Measurements from ENCODE around the gene GLDN. TPM values are rescaled to one million over a fixed set of nuclear protein-coding genes. Genes with fewer than 3 reads are reported as not detected.

GLDN gene
- total RNA-seq = 10 to 100 TPM; 36.2 to 86.1 (median 60.0) TPM

DNA sequence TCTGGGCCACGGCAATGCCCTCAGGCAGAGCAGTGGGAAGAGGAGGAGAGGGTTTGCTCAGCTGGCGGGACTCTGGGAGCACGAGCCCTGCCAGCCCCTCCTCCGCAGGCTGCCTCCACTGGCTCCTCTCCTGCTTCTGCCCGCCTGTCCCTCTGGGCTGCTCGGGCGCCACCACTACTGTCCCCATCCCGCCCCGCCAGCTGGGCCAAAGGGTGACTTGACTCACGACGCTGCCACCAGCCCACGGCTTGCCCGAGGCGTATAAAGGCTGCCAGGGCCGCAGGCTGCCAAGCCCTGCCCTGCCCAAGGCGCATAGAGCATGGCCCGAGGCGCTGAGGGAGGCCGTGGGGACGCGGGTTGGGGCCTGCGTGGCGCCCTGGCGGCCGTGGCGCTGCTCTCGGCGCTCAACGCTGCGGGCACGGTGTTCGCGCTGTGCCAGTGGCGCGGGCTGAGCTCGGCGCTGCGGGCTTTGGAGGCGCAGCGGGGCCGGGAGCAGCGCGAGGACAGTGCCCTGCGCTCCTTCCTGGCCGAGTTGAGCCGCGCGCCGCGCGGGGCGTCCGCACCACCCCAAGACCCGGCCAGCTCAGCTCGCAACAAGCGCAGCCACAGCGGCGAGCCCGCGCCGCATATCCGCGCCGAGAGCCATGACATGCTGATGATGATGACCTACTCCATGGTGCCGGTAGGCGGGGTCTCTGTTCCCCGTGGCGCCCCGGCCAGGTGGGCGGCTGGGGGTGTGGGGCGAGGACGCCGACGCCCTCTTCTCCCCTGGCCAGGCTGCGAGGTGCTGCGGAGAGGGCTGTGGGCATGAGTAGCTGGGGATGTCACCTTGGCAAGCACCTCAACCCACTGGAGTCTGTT, at the start of gene GLDN:
TSS of gene GLDN (plus strand) at position 290 of the 861 bp plus-strand sequence. CDS start at position 320, 30 bp downstream.
- TF ChIP-seq, protein P1, sequence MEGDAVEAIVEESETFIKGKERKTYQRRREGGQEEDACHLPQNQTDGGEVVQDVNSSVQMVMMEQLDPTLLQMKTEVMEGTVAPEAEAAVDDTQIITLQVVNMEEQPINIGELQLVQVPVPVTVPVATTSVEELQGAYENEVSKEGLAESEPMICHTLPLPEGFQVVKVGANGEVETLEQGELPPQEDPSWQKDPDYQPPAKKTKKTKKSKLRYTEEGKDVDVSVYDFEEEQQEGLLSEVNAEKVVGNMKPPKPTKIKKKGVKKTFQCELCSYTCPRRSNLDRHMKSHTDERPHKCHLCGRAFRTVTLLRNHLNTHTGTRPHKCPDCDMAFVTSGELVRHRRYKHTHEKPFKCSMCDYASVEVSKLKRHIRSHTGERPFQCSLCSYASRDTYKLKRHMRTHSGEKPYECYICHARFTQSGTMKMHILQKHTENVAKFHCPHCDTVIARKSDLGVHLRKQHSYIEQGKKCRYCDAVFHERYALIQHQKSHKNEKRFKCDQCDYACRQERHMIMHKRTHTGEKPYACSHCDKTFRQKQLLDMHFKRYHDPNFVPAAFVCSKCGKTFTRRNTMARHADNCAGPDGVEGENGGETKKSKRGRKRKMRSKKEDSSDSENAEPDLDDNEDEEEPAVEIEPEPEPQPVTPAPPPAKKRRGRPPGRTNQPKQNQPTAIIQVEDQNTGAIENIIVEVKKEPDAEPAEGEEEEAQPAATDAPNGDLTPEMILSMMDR (IDR thresholded peaks at IDR 0.05; ENCODE audit: low read depth) = no peak

DNA sequence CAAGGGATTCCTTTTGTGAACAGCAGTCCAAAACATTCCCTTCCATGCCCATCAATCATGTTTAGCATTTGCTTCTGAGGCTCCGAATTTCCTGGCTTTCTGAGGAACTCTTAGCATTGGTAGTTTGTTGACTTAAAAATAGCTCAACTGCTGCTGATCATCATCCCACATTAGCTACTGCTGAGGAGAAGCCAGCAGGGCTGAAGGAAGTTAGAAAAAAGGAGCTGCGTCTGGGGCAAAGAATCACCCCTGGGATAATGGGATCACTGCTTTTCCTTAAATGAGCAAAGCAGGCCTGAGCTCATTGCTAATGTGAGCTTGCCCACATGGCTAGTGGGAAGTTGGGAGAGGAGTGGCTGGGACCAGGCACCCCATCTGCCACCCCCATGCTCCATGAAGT, 42.8 kb upstream of the GLDN start:
- TF ChIP-seq, protein P1 (IDR thresholded peaks at IDR 0.05; ENCODE audit: low read depth) = no peak

DNA sequence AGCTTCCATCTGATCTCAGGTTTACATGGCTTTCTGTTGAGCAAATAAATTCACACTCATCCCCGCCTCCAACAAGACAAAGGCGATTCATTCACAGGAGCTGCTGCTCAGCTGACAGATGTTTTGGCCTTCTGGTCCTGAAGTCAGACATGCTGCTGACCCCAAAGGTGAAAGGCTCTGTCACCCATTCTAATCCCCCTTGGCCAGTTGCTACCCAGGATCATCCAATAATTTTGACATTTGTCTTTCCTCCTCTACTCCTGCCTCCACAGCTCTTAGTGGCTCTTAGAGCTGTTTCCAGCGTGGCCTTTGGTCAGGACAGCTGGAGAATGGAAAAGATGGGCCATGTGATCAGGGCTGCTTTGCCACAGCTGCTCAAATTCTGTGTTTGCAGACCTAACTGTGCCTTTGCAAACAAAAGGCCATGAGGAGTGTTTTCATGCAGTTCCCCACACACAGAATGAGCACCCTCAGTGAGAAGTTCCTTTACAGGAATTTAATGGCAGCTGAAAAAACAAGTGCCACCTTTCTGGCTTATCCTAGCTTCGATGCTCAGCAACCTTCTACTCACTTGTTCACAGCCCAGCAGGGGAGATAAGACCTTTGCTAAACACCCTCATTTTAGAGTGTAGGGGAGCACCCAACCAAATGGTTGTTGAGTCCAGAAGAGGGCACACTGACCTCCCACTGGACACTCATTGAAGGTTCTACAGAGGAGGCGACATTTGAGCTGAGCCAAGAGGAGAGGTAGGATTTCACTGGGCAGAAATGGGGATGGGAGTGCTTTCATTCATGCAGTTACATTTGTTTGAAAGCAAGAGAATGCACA, 42.1 kb upstream of the GLDN start:
- TF ChIP-seq, protein P1 (IDR thresholded peaks at IDR 0.05; ENCODE audit: low read depth) = no peak

DNA sequence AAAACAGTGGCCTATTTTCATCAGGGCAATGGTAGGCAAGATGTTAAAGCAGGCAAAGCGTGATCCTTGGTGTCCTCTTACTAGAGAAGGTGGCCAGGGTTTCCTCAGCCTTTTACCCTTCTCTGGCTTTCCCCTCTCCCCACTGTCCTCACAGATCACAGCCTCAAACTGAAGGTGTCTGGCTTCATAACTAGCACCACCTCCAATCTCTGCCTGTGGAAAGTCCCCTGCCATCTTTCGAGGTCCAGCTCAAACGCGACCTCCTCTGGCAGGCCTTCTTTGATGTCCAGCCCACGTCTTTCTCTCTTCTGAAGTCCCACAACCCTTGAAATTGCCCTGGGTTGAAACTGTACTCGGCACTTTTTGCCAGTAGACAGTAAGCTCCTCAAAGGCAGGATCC, 39.0 kb upstream of the GLDN start:
- TF ChIP-seq, protein P1 (IDR thresholded peaks at IDR 0.05; ENCODE audit: low read depth) = no peak

DNA sequence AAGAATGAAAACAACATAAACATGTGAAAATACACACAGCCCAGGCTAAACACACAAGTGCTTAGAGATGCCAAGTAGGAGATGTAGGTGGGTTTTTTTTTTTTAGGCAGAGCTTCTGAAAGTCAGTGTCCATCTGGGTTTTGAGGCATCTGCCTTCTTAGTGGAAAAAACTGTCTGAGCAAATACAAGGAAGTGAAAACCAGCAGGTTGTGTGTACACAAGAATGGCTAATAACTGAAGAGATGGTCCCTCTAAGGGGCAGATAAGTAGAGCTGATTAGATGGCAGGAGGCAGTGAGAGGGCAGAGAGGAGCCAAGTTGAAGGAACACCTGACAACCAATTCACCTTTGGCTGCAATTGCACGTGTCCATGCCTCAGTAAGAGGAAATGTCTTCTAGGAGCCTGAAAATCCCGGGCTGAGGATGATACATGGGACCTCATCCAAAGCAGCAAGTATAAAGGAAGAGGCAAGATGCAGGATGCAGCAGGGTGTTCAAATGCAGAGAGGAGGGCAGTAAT, 37.9 kb upstream of the GLDN start:
- TF ChIP-seq, protein P1 (IDR thresholded peaks at IDR 0.05; ENCODE audit: low read depth) = no peak

DNA sequence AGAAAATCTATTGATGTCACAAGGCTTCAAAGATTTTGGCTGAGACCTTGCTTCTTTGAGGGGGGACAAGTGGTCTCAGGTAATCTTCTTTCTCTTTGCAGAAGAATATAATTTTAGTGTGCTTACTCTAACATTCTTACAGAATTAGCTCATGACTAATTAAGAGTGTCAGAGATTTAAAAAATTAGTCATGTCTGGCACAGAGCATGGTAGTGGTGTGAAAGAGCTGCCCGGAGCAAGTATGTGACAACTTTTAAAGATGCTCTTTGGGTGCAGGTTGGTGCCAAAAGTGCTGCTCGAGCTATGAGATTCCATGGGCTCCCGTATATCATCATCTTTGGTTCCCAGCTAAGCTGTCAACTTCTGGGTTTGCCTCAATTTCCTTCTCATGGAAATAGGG, 34.1 kb upstream of the GLDN start:
- TF ChIP-seq, protein P1 (IDR thresholded peaks at IDR 0.05; ENCODE audit: low read depth) = no peak

DNA sequence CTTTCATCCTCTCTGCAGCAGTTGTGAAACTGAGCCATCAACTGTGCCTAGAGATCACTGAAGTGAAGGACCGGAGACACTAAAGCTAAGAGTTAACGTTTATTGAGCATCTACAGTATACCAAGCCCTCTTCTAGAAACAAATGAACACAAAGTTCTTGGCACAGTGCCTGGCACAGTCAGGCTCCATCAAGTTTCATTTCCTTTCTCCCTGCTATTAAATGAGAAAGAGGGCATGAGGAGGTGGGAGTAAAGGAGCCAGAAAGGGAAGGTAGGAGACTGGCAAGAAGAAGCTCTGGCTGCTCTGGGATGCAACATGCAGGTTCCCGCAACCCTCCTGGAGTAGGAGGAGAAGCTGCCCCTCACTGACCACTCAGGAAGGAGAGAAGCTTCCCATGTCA, 33.6 kb upstream of the GLDN start:
- TF ChIP-seq, protein P1 (IDR thresholded peaks at IDR 0.05; ENCODE audit: low read depth) = no peak
